Right renal pelvis (tissue), 4 donors: ENCODE measurements around the gene AMBRA1. TPM values are rescaled to one million over a fixed set of nuclear protein-coding genes. Genes with fewer than 3 reads are reported as not detected.

Experiments used
- DNase-seq, 4 donors: peaks; one replicate each; pipeline ENCODE4 v3.0.0-alpha.2; 2013; ENCODE audit warnings: low read depth in 4 of 4, low spot score in 3 of 4, missing footprints in 1 of 4
- polyA plus RNA-seq, 4 donors: library from polyadenylated mRNA; unstranded; fragments of 120-200 nt; gene quantifications; one replicate each; pipeline ENCODE4 v1.2.1, GENCODE V29; 2013; ENCODE audit not compliant: insufficient read length in 4 of 4

Gene AMBRA1, protein sequence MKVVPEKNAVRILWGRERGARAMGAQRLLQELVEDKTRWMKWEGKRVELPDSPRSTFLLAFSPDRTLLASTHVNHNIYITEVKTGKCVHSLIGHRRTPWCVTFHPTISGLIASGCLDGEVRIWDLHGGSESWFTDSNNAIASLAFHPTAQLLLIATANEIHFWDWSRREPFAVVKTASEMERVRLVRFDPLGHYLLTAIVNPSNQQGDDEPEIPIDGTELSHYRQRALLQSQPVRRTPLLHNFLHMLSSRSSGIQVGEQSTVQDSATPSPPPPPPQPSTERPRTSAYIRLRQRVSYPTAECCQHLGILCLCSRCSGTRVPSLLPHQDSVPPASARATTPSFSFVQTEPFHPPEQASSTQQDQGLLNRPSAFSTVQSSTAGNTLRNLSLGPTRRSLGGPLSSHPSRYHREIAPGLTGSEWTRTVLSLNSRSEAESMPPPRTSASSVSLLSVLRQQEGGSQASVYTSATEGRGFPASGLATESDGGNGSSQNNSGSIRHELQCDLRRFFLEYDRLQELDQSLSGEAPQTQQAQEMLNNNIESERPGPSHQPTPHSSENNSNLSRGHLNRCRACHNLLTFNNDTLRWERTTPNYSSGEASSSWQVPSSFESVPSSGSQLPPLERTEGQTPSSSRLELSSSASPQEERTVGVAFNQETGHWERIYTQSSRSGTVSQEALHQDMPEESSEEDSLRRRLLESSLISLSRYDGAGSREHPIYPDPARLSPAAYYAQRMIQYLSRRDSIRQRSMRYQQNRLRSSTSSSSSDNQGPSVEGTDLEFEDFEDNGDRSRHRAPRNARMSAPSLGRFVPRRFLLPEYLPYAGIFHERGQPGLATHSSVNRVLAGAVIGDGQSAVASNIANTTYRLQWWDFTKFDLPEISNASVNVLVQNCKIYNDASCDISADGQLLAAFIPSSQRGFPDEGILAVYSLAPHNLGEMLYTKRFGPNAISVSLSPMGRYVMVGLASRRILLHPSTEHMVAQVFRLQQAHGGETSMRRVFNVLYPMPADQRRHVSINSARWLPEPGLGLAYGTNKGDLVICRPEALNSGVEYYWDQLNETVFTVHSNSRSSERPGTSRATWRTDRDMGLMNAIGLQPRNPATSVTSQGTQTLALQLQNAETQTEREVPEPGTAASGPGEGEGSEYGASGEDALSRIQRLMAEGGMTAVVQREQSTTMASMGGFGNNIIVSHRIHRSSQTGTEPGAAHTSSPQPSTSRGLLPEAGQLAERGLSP (N-terminal part only)
- 10 to 100 TPM; 24.7 to 26.9 (median 24.9) TPM for polyA plus RNA-seq

DNA sequence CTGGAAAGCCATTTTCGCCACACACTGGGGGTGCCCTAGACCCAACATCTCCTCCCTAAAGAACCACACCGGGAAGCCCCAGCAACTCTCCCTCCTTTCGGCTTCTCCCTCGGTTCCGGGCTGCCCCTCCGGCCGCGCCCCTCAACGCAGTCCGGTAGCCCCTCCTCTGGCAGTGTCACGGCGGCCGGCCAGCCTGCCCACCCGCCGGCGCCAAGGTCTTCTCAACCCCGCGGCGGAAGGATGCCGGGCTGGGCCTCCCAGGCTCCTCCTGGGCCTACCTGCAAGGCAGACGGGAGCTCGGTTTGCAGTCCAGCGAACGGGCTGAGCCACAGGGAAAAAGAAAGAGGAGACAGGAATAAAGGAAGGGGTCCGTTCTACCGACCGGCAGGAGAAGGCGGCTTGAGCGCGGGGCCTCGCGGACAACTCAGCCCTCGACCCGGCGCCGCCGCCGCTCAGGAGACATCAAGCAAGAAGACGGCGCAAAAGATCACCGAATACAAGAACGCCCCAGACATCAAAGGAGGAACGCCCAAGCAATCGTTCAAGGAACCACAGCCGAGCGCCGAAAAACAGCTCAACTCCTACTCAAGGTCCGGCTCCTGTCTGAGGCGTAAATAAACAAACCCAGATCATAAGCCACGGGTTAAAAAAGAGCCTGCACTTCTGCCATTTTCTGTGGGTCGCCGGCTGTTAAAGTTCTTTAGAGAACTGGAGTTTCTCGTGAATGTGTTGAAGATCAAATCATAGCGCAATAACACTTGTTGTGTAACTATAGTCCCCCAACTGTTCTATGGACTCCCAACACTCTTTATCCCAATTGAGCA lies at the start of gene AMBRA1:
Gene AMBRA1, minus strand, starts transcription at position 474 of the 824 bp plus-strand sequence. CDS start 45,643 bp downstream, outside the sequence.
- DNase-seq: peak; percentile 84 to 89 (median 85)

DNA sequence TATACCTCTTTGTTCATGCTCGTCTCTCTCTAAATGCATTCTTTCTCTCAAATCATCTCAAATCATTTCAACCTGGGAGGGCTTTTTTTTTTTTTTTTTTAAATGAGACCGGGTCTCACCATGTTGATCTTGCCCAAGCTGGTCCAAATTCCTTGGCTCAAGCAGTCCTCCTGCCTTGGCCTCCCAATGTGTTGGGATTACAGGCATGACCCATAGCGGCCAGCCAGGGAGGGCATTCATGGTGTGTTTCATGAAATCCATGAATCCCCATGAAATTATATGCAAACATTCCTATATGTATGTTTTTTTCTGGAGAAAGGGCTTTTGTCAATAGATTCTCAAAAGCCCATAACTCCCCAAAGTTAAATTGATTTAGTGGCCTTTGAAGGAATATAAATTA lies 49.7 kb upstream of the AMBRA1 start:
- no peak for DNase-seq

DNA sequence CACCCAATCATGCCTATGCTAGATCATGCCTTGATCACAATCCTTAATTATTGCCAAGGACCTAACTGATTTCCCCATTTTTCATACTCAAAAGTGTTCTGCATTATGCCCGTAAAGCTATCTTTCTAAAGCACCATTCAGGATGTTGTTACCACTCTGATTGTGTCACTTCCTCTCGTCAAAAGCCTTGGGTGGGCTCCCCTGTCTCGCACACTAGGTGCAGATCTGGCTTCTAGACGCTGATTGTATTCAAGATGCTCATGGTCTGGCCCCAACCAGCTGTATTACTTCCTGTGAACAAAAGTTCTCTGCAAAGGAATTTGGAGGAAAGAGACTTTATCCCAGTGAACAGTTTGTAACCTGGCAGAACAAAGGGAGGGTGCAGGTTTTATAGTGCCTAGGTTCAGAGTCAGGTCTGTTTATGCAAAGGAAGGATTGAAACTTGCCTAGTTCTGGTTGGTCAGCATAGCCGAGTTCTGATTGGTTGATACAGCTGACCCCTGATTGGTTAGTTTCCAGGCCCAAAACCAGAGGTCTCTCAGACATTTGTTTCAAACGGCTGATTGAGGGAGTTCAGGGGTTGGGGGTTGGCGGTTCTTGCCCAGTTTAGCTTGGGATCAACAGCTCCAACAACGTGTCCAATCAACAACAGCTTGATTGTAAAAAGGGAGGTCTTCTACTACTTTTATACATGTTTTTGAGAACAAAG lies 49.0 kb upstream of the AMBRA1 start:
- DNase-seq: no peak

DNA sequence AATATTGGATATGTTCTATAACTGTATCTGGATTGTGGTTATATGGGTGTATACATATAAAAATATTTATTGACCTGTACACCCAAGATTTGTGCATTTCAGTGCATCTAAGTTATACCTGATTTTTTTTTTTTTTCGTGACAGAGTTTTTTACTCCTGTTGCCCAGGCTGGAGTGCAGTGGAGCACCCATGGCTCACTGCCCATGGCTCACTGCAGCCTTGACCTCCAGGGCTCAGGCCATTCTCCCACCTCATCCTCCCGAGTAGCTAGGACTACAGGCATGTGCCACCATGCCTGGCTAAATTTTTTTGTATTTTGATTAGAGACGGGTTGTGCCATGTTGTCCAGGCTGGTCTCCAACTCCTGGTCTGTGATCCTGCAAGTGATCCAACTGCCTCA lies 47.8 kb upstream of the AMBRA1 start:
- DNase-seq: no peak

DNA sequence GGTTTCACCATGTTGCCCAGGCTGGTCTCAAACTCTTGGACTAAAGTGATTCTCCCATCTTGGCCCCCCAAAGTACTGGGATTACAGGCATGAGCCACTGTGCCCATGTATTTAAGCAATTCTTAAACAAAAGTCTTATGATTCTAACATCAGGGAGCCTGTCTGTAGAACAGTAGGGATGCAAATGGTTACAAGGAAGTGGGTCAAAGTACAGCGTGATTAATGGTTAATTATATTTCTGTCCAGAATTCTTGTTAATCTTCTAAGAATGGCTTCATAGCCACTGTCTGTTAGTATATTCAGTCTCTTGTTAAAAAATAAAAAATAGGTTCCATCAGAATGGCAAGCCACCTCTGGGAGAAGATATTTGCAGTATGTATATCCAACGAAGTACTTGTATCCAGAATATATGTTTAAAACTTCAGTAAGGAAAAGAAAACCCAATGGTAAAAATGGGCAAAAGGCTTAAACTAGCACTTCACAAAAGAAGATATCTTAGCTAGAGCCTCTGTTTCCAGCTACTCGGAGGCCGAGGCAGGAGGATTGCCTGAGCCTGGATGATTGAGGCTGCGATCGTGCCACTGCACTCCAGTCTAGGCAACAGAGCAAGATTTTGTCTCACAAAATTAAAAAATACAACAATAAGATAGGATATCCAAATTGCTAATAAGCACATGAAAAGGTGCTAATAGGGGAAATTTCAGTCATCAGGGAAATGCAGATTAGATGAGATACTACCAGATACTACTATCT lies 46.4 kb upstream of the AMBRA1 start:
- no peak for DNase-seq

DNA sequence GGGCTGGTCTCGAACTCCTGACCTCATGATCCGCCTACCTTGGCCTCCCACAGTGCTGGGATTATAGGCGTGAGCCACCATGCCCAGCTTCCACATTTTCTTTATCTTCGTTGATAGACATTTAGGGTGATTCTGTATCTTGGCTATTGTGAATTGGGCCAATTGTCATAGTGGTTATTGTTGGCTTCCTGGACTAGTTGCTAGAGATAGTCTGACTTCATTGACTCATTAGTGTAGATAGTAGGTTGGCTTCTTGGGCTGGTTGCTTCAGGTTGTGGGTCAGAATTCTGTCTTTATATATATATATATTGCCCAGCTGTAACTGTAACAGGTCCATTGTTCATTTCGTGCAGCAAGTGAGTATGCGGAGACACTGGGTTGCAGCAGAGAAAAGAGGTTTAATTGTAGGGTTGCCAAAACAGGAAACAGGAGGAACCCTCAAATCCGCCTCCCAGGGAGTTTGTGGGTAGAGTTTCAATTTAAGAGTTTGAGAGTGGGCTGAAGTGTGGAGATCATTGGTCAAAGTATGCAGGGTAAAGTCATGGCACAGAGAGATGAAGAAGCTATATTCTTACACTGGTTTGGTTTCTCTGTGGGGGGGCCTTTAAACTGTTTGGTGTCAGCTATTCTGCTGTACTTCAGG lies 45.5 kb upstream of the AMBRA1 start:
- no peak for DNase-seq

DNA sequence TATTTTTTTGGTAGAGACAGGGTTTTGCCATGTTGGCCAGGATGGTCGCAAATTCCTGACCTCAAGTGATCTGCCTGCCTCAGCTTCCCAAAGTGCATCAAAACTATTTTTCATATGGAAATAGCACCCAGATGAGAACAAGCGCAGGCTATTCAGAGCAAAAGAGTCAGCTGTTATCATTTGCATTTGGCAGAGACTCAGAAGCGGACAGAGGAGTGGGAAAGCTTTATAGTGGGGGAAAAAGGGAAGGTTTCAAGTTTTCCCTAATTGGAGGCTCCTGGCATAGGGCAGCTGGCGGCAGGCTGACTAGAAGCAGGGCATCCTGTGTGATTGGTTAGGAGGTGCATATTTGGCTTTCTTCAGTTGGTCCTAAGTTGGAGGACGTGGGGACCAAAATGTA lies 43.7 kb upstream of the AMBRA1 start:
- DNase-seq: no peak

DNA sequence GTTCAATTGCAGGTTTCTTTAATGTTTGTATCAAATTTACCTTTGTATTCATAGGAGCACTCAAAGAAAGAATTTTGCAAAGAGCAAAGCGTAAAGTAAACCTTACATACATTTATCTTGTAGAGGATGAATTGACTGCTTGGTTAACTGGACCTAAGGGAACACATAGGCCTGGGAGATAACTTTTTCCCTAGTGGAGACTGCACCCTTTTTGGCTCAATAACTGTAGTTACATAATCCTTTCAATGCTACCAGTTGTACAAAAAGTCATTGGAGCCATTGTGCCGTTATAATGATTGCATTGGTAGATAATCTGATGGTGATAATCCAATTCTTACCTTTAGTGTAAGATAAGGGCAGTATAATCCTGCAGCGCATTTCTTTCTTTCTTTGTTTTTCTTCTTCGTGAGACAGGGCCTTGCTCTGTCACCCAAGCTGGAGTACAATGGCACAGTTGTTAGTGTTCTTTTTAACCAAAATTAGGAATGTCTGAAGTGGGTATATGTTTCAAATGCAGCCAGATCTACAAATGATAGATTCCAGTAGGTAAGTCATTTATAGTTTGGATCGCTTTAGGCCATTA lies 41.8 kb upstream of the AMBRA1 start:
- DNase-seq: no peak

DNA sequence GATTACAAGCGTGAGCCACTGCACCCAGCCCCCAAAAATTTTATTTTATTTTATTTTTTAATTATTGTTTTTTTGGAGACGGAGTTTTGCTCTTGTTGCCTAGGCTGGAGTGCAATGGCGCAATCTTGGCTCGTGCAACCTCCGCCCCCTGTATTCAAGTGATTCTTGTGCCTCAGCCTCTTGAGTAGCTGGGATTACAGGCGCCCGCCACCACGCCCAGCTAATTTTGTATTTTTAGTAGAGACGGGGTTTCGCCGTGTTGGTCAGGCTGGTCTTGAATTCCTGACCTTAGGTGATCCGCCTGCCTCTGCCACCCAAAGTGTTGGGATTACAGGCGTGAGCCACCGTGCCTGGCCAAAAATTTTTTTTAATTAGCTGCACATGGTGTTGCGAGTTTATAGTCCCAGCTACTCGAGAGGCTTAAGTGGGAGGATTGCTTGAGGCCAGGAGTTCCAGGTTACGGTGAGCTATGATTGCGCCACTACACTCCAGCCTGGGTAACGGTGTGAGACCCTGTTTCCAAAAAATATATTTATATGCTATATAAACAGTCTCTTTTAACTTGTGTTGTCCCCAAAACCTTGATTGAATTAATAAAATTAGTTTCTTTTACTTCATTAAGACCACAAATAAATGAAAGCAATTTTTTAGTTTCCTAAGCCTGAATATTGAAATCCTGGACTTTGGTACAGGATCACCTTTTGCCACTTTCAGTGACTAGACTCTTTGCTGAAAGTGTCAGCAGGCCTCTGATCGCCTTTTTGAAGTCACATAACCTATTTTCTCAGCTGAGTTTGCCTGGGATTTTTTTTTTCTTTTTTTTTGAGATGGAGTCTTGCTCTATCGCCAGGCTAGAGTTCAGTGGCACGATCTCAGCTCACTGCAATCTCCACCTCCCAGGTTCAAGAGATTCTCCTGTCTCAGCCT lies 39.7 kb upstream of the AMBRA1 start:
- DNase-seq: no peak

DNA sequence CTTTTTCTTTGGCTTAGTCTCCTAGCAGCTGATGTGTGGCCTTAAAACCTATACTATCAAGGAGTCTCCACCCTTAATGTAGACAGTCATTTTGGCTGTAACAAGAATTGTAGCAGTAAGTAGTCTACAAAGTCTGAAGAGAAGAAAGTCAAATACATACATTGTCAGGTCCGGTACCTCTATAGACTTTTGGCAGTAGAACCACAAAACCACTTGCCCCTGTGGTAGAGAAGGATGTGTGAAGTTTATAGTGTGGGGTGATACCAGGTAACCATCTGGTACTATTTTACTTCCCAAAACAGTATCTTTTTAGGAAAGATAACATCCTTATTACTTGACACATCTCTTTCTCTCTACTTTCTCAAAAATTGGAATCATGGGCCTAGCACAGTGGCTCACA lies 38.7 kb upstream of the AMBRA1 start:
- no peak for DNase-seq

DNA sequence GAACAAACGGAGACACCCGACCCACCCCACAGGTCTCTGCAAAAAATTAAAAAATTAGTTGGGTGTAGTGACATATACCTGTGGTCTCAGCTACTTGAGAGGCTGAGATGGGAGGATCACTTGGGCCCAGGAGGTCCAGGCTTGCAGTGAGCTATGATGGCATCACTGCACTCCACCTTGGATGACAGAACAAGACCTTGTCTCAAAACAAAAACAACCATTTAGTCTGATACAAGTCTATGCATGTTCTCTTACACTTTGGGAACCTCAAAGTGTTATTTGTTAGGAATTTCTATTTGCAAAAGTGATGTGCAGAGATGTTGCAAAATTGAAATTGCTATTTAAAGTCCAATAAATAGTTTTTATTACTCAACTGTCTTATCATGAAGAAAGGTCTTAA lies 37.9 kb upstream of the AMBRA1 start:
- no peak for DNase-seq

DNA sequence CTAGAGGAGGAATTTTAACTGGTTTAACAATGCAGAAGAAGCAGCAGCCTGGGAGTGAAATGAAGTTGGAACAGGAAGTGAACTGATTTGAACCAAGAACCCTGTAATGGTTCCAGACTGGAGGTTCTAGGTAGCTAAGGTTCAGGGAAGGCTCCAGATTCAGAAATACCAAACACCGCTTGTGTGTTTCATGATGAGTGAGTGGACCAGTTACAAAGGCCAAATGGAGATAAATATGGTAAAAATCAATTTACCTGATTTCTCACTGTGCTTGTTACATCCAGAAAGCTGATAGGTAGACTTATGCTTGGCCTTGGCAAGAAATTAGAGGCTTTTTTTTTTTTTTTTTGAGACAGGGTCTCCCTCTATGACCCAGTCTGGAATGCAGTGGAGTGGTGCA lies 36.4 kb upstream of the AMBRA1 start:
- no peak for DNase-seq

DNA sequence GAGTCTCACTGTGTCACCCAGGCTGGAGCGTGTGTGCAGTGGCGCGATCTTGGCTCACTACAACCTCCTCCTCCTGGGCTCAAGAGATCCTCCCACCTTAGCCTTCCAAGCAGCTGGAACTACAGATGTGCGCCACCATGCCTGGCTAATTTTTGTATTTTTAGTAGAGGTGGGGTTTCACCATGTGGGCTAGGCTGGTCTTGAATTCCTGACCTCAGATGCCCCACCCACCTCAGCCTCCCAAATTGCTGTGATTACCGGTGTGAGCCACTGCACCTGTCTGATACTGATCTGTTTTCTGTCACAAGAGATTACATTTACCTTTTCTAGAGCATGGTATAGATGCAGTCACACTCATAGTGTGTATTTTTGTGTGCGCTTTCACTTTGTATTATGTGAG lies 35.1 kb upstream of the AMBRA1 start:
- DNase-seq: no peak

DNA sequence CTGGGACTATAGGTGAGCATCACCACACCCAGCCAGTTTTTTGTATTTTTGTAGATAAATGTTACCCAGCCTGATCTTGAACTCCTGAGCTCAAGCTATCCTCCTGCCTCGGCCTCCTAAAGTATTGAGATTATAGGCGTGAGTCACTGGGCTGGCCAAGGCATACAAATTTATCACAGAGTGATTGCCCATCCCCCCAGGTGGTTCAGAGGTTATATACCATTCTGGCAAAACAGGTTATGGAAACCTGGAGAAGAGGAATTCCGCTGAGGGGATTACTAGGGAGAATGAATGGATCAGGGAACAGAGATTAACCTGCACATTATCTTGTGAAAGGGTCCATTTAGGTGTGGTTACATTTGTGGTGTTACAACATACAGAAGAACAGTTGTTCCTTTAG lies 31.6 kb upstream of the AMBRA1 start:
- no peak for DNase-seq

DNA sequence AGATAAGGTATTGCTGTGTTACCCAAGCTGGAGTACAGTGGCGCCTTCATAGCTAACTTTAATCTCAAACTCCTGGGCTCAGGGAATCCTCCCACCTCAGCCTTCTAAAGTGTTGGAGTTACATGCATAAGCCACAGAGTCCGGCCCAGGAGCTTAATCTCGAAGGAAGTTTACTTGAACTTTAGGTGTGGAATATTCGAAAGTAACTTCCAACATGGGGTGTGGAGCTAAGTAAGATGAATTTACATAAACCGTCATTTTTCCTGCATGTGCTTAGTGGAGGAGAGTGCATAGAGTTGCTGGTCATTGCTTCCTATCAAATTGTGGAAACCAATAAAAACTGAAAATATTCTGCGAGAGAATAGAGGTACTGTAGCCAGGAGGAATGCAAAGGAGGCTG lies 25.0 kb upstream of the AMBRA1 start:
- no peak for DNase-seq

DNA sequence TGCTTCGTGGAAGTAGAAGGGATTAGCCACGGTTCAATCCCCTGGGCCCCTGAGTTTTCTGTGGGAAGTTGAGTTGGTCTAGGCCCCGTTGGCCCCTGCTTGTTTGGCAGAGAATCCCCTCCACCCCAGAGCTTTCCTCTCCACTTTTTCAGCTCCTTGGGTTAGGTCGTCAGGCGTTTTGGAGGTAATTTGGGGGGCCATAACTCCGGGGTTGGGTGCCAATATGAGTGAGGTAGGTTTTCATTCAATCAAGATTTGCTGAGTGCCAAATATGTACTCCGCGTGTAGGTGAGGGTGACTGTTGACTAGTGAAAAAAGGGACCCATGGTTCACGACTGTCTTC lies 24.1 kb upstream of the AMBRA1 start:
- DNase-seq: no peak
